ENCODE measurements around the gene NBAS. TPM values are rescaled to one million over a fixed set of nuclear protein-coding genes. Genes with fewer than 3 reads are reported as not detected.

The NBAS gene
- total RNA-seq, 2 experiments from 2014 or later, result 24.4 to 28.8 TPM

DNA sequence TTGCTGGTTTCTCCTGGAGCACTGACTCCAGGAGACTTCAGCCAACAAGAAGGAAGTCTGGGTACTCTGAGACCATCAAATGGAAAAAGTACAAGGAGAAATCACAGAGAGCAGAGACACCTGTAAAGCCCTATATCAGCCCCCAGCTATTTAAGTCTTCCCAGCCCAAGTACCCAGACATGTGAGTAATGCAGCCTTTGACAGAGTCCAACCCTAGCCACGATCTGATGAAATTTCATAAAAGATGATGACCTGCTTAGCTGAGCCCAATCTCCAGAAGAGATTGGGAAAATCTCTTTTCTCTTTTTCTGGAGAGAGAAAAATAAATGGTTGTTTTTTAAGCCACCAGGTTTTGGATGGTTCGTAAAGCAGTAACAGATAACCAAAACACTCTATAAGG is 196.6 kb downstream of the NBAS start:
- H3K27ac ChIP-seq (ENCODE audit: low read depth, low read length, poor library complexity, severe bottlenecking), result no peak overlapping the region
- H3K9me2 ChIP-seq (ENCODE audit: insufficient read depth, low read length), result no peaks in the 10 kb centered on the region
- H3K79me2 ChIP-seq (ENCODE audit: insufficient read depth, low read depth, low read length), result no peaks in the 10 kb centered on the region
- H3K4me1 ChIP-seq (ENCODE audit: insufficient read depth, low read length, poor library complexity, severe bottlenecking), result peaks cover 7% of the 10 kb centered on the region
- H3K9me3 ChIP-seq (ENCODE audit: low read length), result no peaks in the 10 kb centered on the region
- no peaks in the 10 kb centered on the region for H4K20me1 ChIP-seq (ENCODE audit: insufficient read depth, low read length)
- H2AFZ ChIP-seq (ENCODE audit: low read length), result no peak overlapping the region
- POLR2A ChIA-PET, result interaction anchor here (0.8 kb wide), 1 partner anchor 12 kb away, joined by 3 read pairs; no protein-coding TSS in a partner anchor
- no peak for DNase-seq (ENCODE audit: low spot score)
- no TSS peak for BruUV-seq (replicated peaks)
- H3K4me3 ChIP-seq (ENCODE audit: low read depth, low read length, poor library complexity, severe bottlenecking), result no peak overlapping the region
- TF ChIP-seq, protein P1, sequence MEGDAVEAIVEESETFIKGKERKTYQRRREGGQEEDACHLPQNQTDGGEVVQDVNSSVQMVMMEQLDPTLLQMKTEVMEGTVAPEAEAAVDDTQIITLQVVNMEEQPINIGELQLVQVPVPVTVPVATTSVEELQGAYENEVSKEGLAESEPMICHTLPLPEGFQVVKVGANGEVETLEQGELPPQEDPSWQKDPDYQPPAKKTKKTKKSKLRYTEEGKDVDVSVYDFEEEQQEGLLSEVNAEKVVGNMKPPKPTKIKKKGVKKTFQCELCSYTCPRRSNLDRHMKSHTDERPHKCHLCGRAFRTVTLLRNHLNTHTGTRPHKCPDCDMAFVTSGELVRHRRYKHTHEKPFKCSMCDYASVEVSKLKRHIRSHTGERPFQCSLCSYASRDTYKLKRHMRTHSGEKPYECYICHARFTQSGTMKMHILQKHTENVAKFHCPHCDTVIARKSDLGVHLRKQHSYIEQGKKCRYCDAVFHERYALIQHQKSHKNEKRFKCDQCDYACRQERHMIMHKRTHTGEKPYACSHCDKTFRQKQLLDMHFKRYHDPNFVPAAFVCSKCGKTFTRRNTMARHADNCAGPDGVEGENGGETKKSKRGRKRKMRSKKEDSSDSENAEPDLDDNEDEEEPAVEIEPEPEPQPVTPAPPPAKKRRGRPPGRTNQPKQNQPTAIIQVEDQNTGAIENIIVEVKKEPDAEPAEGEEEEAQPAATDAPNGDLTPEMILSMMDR (conservative IDR thresholded peaks at IDR 0.05; ENCODE audit: low read length), result no peak
- no peak for TF ChIP-seq EZH2phosphoT487 (IDR thresholded peaks at IDR 0.05; ENCODE audit: borderline replicate concordance, low read depth, low read length)
- no peak overlapping the region for H3K4me2 ChIP-seq (ENCODE audit: low read length)
- intact Hi-C loops (cut with micrococcal nuclease; ENCODE audit: unreplicated experiment), result no loop called here
- H3K36me3 ChIP-seq (ENCODE audit: insufficient read depth, low read length), result no peaks in the 10 kb centered on the region
- CTCF ChIA-PET (ENCODE audit: unreplicated experiment), result no interaction called here

DNA sequence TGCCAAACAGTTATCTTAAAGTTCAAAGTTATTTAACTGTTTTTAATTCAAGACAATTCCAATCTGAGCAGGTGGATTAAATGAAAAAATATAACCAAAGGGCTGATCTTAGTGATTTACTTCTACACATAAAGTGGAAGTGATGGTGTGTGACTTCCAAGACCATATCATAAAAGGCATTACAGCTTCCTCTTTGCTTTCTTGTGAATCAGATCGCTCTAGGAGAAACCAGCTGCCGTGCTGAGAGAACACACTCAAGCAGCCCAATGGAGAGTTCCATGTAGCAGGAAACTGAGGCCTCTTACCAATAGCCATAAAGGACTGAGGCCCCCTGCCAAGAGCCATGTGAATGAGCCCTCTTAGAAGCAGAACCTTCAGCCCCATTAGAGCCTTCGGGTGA is 197.4 kb downstream of the NBAS start:
- Histone ChIP-seq H3K4me3 (ENCODE audit: low read depth, low read length, poor library complexity, severe bottlenecking) (no peak overlapping the region), H3K4me2 (ENCODE audit: low read length) (no peak overlapping the region), H2AFZ (ENCODE audit: low read length) (no peak overlapping the region), H3K36me3 (ENCODE audit: insufficient read depth, low read length) (no peaks in the 10 kb centered on the region), H3K27ac (ENCODE audit: low read depth, low read length, poor library complexity, severe bottlenecking) (no peak overlapping the region), H3K9me3 (ENCODE audit: low read length) (no peaks in the 10 kb centered on the region), H3K4me1 (ENCODE audit: insufficient read depth, low read length, poor library complexity, severe bottlenecking) (no peaks in the 10 kb centered on the region), H3K79me2 (ENCODE audit: insufficient read depth, low read depth, low read length) (no peaks in the 10 kb centered on the region), H4K20me1 (ENCODE audit: insufficient read depth, low read length) (no peaks in the 10 kb centered on the region), H3K9me2 (ENCODE audit: insufficient read depth, low read length) (no peaks in the 10 kb centered on the region)
- CTCF ChIA-PET (ENCODE audit: unreplicated experiment), result no interaction called here
- intact Hi-C loops (cut with micrococcal nuclease; ENCODE audit: unreplicated experiment), result no loop called here
- TF ChIP-seq, protein P1 (conservative IDR thresholded peaks at IDR 0.05; ENCODE audit: low read length), result no peak
- no peak for TF ChIP-seq EZH2phosphoT487 (IDR thresholded peaks at IDR 0.05; ENCODE audit: borderline replicate concordance, low read depth, low read length)
- no TSS peak for BruUV-seq (replicated peaks)
- POLR2A ChIA-PET, result no interaction called here
- DNase-seq (ENCODE audit: low spot score), result no peak

GRCh38 chr2:15363142-15363541 is 198.0 kb downstream of the NBAS start:
- H3K9me2 ChIP-seq (ENCODE audit: insufficient read depth, low read length), result no peaks in the 10 kb centered on the region
- CTCF ChIA-PET (ENCODE audit: unreplicated experiment), result no interaction called here

More at GRCh38 chr2:15363142-15363541, 198.0 kb downstream of the NBAS start:
- H3K4me3 ChIP-seq (ENCODE audit: low read depth, low read length, poor library complexity, severe bottlenecking), result no peak overlapping the region
- no peak for TF ChIP-seq EZH2phosphoT487 (IDR thresholded peaks at IDR 0.05; ENCODE audit: borderline replicate concordance, low read depth, low read length)
- TF ChIP-seq, protein P1 (conservative IDR thresholded peaks at IDR 0.05; ENCODE audit: low read length), result no peak
- no peak overlapping the region for H2AFZ ChIP-seq (ENCODE audit: low read length)
- no peaks in the 10 kb centered on the region for H3K9me3 ChIP-seq (ENCODE audit: low read length)
- POLR2A ChIA-PET, result no interaction called here
- no peaks in the 10 kb centered on the region for H3K79me2 ChIP-seq (ENCODE audit: insufficient read depth, low read depth, low read length)
- H3K4me2 ChIP-seq (ENCODE audit: low read length), result no peak overlapping the region
- H4K20me1 ChIP-seq (ENCODE audit: insufficient read depth, low read length), result no peaks in the 10 kb centered on the region
- no peak for DNase-seq (ENCODE audit: low spot score)
- intact Hi-C loops (cut with micrococcal nuclease; ENCODE audit: unreplicated experiment), result no loop called here
- no peaks in the 10 kb centered on the region for H3K36me3 ChIP-seq (ENCODE audit: insufficient read depth, low read length)
- H3K27ac ChIP-seq (ENCODE audit: low read depth, low read length, poor library complexity, severe bottlenecking), result no peak overlapping the region
- no TSS peak for BruUV-seq (replicated peaks)
- H3K4me1 ChIP-seq (ENCODE audit: insufficient read depth, low read length, poor library complexity, severe bottlenecking), result no peaks in the 10 kb centered on the region

Data from OCI-LY7 (cell line).